Tibial nerve (tissue), 4 donors: Measurements from ENCODE around the gene HSF4. TPM values are rescaled to one million over a fixed set of nuclear protein-coding genes. Genes with fewer than 3 reads are reported as not detected.
A peak's percentile ranks its signal among the peaks of the same experiment; 100 is the strongest.

Experiments
- DNase-seq, 2 donors: peaks; one replicate each; pipeline ENCODE4 v3.0.0-alpha.2; 2019; ENCODE audit warnings: low spot score in 2 of 2
- H3K27ac ChIP-seq, 4 donors: fragments of 200-600 bp; sonication (generic) in 3 of 4; one replicate each; pipeline ENCODE4 v1.5.1; 2017 to 2019; ENCODE audit warnings: mild to moderate bottlenecking in 1 of 4
- H3K27me3 ChIP-seq, 2 donors: fragments of 200-600 bp; sonication (generic) in 1 of 2; one replicate each; pipeline versions ENCODE4 v1.5.1 to v1.6.0; 2017 to 2019
- H3K36me3 ChIP-seq, 3 donors: fragments of 200-600 bp; sonication (generic); one replicate each; pipeline ENCODE4 v1.5.1; 2018 to 2019
- H3K4me1 ChIP-seq, 4 donors: fragments of 200-600 bp; sonication (generic) in 3 of 4; one replicate each; pipeline ENCODE4 v1.5.1; 2017 to 2019
- H3K4me3 ChIP-seq, 4 donors: fragments of 200-600 bp; sonication (generic) in 3 of 4; one replicate each; pipeline ENCODE4 v1.5.1; 2017 to 2019; ENCODE audit warnings: mild to moderate bottlenecking in 1 of 4, moderate library complexity in 1 of 4
- H3K9me3 ChIP-seq, 4 donors: fragments of 200-600 bp; sonication (generic) in 3 of 4; one replicate each; pipeline ENCODE4 v1.5.1; 2017 to 2019
- EP300 ChIP-seq, 2 donors: sonication (generic); formaldehyde crosslinking; IDR thresholded peaks; one replicate each; pipeline ENCODE4 v1.6.1; 2017; ENCODE audit warnings: antibody characterized with exemption in 2 of 2, mild to moderate bottlenecking in 1 of 2
- POLR2A ChIP-seq, 2 donors: fragments of 450-650 bp; IDR thresholded peaks; one replicate each; pipeline ENCODE4 v1.6.1; 2017; ENCODE audit warnings: antibody characterized with exemption in 2 of 2, mild to moderate bottlenecking in 2 of 2, moderate library complexity in 2 of 2
- WGBS, 2 donors: methylation state at CpG; one replicate each; pipeline ENCODE4 v1.1.5; 2018; 5-methylcytosine and 5-hydroxymethylcytosine counted together
- total RNA-seq, 4 donors: library from RNA; depleted of rRNA; stranded (reverse); fragments of >200 nt; gene quantifications; one replicate each; pipeline ENCODE4 v1.1.0, GENCODE V29; 2016
- TF ChIP-seq, protein P1 (sequence below), 5 experiments: fragments of 200-600 bp in 3 of 5; fragments of 450-650 bp in 2 of 5; sonication (generic) in 3 of 5; IDR thresholded peaks; one replicate each; pipeline ENCODE4 v1.5.1; 2016 to 2019; ENCODE audit warnings: antibody characterized with exemption in 5 of 5, mild to moderate bottlenecking in 3 of 5, moderate library complexity in 2 of 5

Gene HSF4
- total RNA-seq, 4 donors from 2014 or later = 103 to 167 (median 153) TPM

DNA sequence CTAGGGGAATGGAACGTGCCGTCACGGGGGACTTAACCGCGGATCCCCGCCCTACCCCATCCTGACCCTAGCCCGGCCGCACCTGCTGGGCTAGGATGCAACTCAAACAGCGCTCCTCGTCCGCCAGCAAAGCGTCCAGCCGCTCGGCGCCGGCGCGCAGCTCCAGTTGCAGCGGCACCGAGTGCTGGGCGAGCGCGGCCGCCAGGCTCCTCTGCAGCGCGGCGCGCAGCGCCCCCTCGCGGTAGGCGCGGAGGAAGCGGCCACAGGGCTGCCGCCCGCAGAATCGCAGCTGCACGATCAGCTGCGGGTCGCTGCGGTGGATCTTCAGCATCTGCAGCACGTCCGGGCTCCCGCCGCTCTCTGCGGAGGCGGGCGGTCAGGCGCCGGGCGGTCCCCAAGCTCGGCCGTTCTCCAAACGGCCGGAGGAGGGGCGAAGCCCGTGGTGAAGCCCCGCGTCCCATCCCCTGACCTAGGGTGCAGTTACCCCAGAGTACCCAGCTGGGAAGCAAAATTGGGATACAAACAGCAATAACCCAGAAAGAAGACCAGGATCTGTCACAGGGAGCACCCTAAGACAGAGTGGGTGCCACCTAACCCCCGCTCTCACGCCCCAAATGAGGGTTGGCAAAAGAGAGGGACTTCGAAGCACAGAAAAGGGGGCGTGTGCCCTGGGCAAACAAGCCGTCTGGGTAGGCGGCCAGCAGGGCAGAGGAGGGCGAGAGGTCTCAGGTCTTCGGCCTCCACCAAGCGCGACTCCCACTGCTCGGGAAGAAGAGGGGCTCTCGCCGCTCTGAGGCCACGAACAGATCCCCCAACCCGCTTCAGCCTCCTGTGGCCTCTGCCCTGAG is 9.0 kb upstream of the HSF4 start:
- DNase-seq = peak; percentile 58 to 60

DNA sequence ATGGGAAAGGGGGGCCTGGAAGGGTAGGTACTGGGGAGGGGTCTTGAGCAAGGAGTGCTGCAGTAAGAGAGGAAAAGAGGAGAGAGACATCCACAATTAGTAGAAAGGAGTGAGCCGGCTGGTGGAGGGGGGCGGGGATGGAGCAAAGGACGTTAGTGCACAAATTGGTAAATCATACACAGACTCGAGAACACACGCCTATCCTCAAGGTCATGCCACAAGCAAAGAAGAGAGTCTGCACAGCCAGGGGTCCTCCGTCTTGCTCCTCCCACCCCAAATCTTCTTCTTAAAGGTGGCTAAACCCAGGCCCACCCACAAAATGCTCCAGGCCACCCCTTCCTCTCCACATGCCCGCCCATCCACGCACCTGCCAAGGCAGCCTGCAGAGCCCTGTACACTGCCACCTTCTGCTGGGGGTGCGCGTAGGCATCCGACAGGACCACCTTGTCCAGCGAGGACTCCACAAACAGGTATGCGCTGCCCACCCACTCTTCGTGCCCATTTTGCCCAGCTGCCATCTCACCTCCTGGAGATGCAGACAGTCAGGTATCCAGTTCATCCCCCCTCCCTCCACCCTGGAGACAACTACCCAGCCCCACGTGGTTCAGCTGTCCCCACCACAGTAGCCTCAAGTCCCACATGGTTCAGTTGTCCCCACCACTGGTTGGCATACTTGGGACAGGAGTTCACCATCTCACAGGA is 8.3 kb upstream of the HSF4 start:
- no peak for DNase-seq
- TF ChIP-seq POLR2A (IDR thresholded peaks at IDR 0.05) = no peak
- H3K27me3 ChIP-seq = peaks cover 0 to 14% of the 10 kb centered on the region in 2 donors
- H3K27ac ChIP-seq = no peak overlapping the region
- WGBS, 2 donors = 44 to 49% methylated on average over 15 of the region's 15 CpGs
- no peaks in the 10 kb centered on the region for H3K9me3 ChIP-seq
- H3K4me1 ChIP-seq = peaks cover 0 to 44% (median 17%) of the 10 kb centered on the region in 4 donors
- H3K36me3 ChIP-seq = no peaks in the 10 kb centered on the region
- H3K4me3 ChIP-seq = no peak overlapping the region

More for the DNA sequence above, 9.0 kb upstream of the HSF4 start:
- peaks cover 0 to 14% of the 10 kb centered on the region in 2 donors for H3K27me3 ChIP-seq
- 11 to 15% methylated on average over 31 to 39 of the region's 74 CpGs for WGBS, 2 donors
- H3K27ac ChIP-seq = no peak overlapping the region
- H3K4me1 ChIP-seq = peaks cover 0 to 44% (median 20%) of the 10 kb centered on the region in 4 donors
- H3K4me3 ChIP-seq = peak overlapping the region in 2 of 4 donors; percentile 30 to 31
- H3K9me3 ChIP-seq = no peaks in the 10 kb centered on the region
- no peaks in the 10 kb centered on the region for H3K36me3 ChIP-seq
- TF ChIP-seq, protein P1, sequence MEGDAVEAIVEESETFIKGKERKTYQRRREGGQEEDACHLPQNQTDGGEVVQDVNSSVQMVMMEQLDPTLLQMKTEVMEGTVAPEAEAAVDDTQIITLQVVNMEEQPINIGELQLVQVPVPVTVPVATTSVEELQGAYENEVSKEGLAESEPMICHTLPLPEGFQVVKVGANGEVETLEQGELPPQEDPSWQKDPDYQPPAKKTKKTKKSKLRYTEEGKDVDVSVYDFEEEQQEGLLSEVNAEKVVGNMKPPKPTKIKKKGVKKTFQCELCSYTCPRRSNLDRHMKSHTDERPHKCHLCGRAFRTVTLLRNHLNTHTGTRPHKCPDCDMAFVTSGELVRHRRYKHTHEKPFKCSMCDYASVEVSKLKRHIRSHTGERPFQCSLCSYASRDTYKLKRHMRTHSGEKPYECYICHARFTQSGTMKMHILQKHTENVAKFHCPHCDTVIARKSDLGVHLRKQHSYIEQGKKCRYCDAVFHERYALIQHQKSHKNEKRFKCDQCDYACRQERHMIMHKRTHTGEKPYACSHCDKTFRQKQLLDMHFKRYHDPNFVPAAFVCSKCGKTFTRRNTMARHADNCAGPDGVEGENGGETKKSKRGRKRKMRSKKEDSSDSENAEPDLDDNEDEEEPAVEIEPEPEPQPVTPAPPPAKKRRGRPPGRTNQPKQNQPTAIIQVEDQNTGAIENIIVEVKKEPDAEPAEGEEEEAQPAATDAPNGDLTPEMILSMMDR (IDR thresholded peaks at IDR 0.05) = peak; percentile 94 to 100 (median 99)
- no peak for TF ChIP-seq POLR2A (IDR thresholded peaks at IDR 0.05)

DNA sequence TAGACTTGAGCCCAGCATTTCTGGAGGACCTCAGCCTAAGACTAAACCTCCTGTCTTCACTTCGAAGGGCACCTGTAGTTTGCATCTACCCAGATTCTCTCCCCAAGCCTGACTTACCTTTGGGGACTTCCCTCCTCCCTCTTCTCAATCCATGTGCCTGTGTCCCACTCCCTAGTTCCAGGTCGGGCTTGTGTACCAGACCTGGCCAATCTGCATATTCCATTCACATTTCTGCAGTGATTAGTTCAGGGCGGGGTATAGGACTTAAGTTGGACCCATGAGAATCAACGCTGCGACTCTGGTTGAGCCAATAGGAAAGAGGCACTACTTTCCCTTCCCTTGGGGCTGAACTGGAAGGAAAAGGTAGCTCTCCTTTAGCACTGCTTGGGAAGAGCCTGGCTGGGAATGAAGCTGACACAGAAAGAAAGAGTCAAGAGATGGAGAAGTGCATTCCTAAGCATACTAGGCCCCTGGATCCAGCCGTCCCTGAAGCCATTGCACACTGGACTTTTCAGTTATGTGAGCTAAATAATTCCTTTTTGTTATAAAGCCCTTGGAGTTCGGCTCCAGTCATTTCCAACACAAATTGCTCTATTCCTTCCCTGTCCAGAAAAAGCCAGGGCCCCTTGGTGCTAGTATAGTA is 7.3 kb upstream of the HSF4 start:
- Histone ChIP-seq H3K4me3 (no peak overlapping the region), H3K4me1 (peaks cover 0 to 51% (median 20%) of the 10 kb centered on the region in 4 donors), H3K9me3 (no peaks in the 10 kb centered on the region), H3K27me3 (peaks cover 0 to 19% of the 10 kb centered on the region in 2 donors), H3K27ac (no peak overlapping the region), H3K36me3 (no peaks in the 10 kb centered on the region)
- TF ChIP-seq POLR2A (IDR thresholded peaks at IDR 0.05) (no peak), EP300 (IDR thresholded peaks at IDR 0.05) (no peak)
- TF ChIP-seq, protein P1 (IDR thresholded peaks at IDR 0.05) = no peak
- 56 to 58% methylated on average over 7 of the region's 7 CpGs for WGBS, 2 donors
- DNase-seq = no peak

DNA sequence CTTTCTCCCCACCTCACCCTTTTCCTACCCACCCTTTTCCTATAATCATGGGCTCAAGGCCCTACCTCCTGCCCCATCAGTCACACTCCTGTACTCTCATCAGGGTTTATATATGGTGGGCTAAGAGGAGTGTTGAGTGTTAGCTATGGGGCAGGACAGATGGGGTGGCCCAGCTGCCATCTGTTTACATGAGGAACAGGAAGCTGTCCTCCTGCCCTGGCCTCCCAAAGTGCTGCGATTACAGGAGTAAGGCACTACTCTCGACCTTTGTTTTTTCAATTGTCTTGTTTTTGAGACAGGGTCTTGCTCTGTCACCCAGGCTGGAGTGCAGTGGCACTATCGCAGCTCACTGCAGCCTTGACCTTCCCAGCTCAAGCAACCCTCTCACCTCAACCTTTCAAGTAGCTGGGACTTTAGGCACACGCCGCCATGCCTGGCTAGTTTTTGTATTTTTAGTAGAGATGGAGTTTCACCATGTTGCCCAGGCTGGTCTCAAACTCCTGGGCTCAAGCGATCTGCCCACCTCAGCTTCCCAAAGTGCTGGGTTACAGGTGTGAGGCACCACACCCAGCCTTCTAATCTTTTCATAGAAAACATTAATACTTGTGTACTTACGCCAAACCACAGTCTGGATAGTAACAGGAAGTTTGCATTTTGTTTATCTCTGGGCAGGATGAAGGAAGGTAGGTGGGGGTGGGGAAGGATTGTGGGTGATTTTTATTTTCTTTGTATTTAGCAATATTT is 6.5 kb upstream of the HSF4 start:
- Histone ChIP-seq H3K27ac (no peak overlapping the region), H3K9me3 (no peaks in the 10 kb centered on the region), H3K36me3 (no peaks in the 10 kb centered on the region), H3K27me3 (peaks cover 0 to 28% of the 10 kb centered on the region in 2 donors), H3K4me3 (no peak overlapping the region), H3K4me1 (peaks cover 0 to 59% (median 27%) of the 10 kb centered on the region in 4 donors)
- TF ChIP-seq EP300 (IDR thresholded peaks at IDR 0.05) (no peak), POLR2A (IDR thresholded peaks at IDR 0.05) (no peak)
- TF ChIP-seq, protein P1 (IDR thresholded peaks at IDR 0.05) = no peak
- no peak for DNase-seq
- 70% methylated on average over 7 of the region's 7 CpGs for WGBS, 2 donors
